Stimulated activated CD8-positive, alpha-beta memory T cell treated with anti-CD3 and anti-CD28 coated beads, Interleukin-4, amount 100 ng/mL, for 1 hour (primary cell): Measurements from ENCODE around the gene STK32B.

Source experiments
- DNase-seq, 2 donors: peaks; one replicate each; pipeline ENCODE4 v3.0.0-alpha.2; 2020; ENCODE audit warnings: low read depth in 2 of 2, low spot score in 1 of 2

The STK32B gene

GRCh38 chr4:5463361-5463760 is 412.1 kb downstream of the STK32B start:
- DNase-seq, result no peak

GRCh38 chr4:5463936-5464650 is 412.8 kb downstream of the STK32B start:
- DNase-seq, result no peak

GRCh38 chr4:5465529-5465928 is 414.2 kb downstream of the STK32B start:
- DNase-seq, result no peak

GRCh38 chr4:5465956-5466355 is 414.7 kb downstream of the STK32B start:
- no peak for DNase-seq

- no peak for DNase-seq
Measured at GRCh38 chr4:5467111-5467510, 415.8 kb downstream of the STK32B start.

- DNase-seq, result no peak
Measured at GRCh38 chr4:5469151-5469775, 418.0 kb downstream of the STK32B start.

GRCh38 chr4:5469861-5470260 is 418.6 kb downstream of the STK32B start:
- DNase-seq, result no peak

GRCh38 chr4:5470318-5471198 is 419.3 kb downstream of the STK32B start:
- DNase-seq, result no peak

- DNase-seq, result no peak
Measured at GRCh38 chr4:5471206-5471605, 419.9 kb downstream of the STK32B start.

GRCh38 chr4:5471691-5472090 is 420.4 kb downstream of the STK32B start:
- DNase-seq, result no peak

GRCh38 chr4:5472160-5472591 is 420.9 kb downstream of the STK32B start:
- no peak for DNase-seq

- no peak for DNase-seq
Measured at GRCh38 chr4:5473125-5473524, 421.8 kb downstream of the STK32B start.

- DNase-seq, result no peak
Measured at GRCh38 chr4:5474756-5475155, 423.5 kb downstream of the STK32B start.

GRCh38 chr4:5477613-5478012 is 426.3 kb downstream of the STK32B start:
- DNase-seq, result no peak

GRCh38 chr4:5478169-5478568 is 426.9 kb downstream of the STK32B start:
- DNase-seq, result no peak

- DNase-seq, result no peak
Measured at GRCh38 chr4:5478697-5479096, 427.4 kb downstream of the STK32B start.

GRCh38 chr4:5479518-5480060 is 428.3 kb downstream of the STK32B start:
- DNase-seq, result no peak

GRCh38 chr4:5488413-5488812 is 437.1 kb downstream of the STK32B start:
- DNase-seq, result no peak

GRCh38 chr4:5489260-5489659 is 438.0 kb downstream of the STK32B start:
- DNase-seq, result no peak

- no peak for DNase-seq
Measured at GRCh38 chr4:5497489-5497888, 446.2 kb downstream of the STK32B start.

- no peak for DNase-seq
Measured at GRCh38 chr4:5500165-5500564, 448.9 kb downstream of the STK32B start.
